ENCODE data around the gene AK5. TPM values are rescaled to one million over a fixed set of nuclear protein-coding genes. Genes with fewer than 3 reads are reported as not detected.

The AK5 gene
- total and polyA plus RNA-seq, 11 donors: 0.14 to 0.91 (median 0.40) TPM; not detected in 2

DNA sequence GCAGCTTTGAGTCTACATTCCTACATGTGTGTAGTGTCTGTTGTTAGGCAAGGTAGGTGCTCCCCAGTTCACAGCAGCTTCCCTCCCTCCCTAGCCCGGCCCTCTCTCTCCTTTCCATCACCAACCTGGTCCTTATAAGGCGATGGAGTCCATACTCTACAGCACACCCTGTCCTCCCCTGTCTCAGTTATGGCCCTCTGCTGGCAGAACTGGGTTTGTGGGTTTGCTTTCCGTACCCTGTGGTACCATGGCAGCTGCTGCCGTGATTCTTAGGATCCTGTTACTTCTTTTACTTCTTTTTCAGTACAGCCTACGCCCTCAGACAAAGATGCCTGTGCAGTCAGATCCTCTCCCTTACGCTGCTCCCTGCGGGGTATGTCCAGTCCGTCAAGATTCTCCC lies 31.7 kb downstream of the AK5 start:
- H3K27me3 ChIP-seq: no peaks in the 10 kb centered on the region
- TF ChIP-seq, protein P1, sequence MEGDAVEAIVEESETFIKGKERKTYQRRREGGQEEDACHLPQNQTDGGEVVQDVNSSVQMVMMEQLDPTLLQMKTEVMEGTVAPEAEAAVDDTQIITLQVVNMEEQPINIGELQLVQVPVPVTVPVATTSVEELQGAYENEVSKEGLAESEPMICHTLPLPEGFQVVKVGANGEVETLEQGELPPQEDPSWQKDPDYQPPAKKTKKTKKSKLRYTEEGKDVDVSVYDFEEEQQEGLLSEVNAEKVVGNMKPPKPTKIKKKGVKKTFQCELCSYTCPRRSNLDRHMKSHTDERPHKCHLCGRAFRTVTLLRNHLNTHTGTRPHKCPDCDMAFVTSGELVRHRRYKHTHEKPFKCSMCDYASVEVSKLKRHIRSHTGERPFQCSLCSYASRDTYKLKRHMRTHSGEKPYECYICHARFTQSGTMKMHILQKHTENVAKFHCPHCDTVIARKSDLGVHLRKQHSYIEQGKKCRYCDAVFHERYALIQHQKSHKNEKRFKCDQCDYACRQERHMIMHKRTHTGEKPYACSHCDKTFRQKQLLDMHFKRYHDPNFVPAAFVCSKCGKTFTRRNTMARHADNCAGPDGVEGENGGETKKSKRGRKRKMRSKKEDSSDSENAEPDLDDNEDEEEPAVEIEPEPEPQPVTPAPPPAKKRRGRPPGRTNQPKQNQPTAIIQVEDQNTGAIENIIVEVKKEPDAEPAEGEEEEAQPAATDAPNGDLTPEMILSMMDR (IDR thresholded peaks at IDR 0.05): peak in 1 of 12 donors; percentile 7
- no peak for TF ChIP-seq POLR2A (IDR thresholded peaks at IDR 0.05)
- 52 to 64% (median 56%) methylated on average over 8 of the region's 8 CpGs for WGBS, 4 donors
- H3K4me3 ChIP-seq: no peak overlapping the region
- no peak overlapping the region for H3K27ac ChIP-seq
- H3K9me3 ChIP-seq: no peaks in the 10 kb centered on the region
- H3K4me1 ChIP-seq: no peaks in the 10 kb centered on the region
- ATAC-seq (peak in 3 of 4 donors; percentile 34 to 45 (median 42)), DNase-seq (no peak)
- intact Hi-C loops (cut with DNase I): no loop called here
- H3K36me3 ChIP-seq: no peaks in the 10 kb centered on the region

DNA sequence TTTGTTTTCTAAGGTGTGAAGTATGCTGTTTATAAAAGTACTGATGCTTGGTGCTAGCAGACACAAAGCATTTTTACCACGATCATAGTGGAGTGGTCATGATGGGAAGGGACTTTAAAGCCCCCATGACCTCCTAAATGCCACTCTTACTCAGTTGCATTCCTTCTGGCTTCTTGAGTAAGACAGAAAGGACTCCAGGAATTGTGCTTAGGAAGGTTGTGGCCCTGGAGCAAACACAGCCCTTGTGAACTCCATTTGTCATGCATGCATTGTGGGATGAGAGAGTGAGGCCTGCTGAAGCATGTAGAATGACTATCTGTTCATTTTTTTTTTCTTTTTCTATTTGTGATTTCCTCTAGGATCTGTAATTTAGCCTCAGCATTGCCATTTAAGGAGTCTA lies 34.2 kb downstream of the AK5 start:
- Histone ChIP-seq H3K4me3 (no peak overlapping the region), H3K27ac (no peak overlapping the region), H3K36me3 (no peaks in the 10 kb centered on the region), H3K9me3 (no peaks in the 10 kb centered on the region), H3K27me3 (no peaks in the 10 kb centered on the region), H3K4me1 (no peaks in the 10 kb centered on the region)
- TF ChIP-seq POLR2A (IDR thresholded peaks at IDR 0.05): no peak
- TF ChIP-seq, protein P1 (IDR thresholded peaks at IDR 0.05): no peak
- 44 to 67% (median 61%) methylated on average over 1 of the region's 1 CpG for whole genome bisulfite sequencing, 4 donors
- DNase-seq: no peak
- no peak for ATAC-seq
- intact Hi-C loops (cut with DNase I): no loop called here

DNA sequence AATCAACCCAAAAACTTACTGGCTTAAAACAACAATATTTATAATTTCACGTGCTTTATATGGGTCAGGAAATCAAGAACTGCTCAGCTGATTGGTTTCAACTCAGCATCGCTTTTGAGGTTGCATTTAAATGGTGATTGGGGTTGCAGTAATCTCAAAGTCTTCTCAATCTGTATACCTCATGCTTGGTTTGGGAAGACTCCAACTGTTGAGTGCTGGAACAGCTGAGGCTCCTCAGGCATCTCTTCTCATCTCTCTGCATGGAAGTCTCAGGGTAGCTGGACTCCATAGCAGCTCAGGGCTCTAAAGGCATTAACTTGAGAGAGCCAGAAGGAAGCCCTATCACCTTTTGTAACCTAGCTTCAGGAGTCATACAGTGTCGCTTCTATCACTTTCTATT lies 35.1 kb downstream of the AK5 start:
- no peak overlapping the region for H3K27ac ChIP-seq
- no peak overlapping the region for H3K4me3 ChIP-seq
- DNase-seq: no peak
- ATAC-seq: no peak
- H3K36me3 ChIP-seq: no peaks in the 10 kb centered on the region
- H3K4me1 ChIP-seq: no peaks in the 10 kb centered on the region
- H3K27me3 ChIP-seq: no peaks in the 10 kb centered on the region
- intact Hi-C loops (cut with DNase I): no loop called here
- no peaks in the 10 kb centered on the region for H3K9me3 ChIP-seq
- TF ChIP-seq, protein P1 (IDR thresholded peaks at IDR 0.05): no peak
- no peak for TF ChIP-seq POLR2A (IDR thresholded peaks at IDR 0.05)
- WGBS, 4 donors: 57 to 90% (median 72%) methylated on average over 3 of the region's 3 CpGs

DNA sequence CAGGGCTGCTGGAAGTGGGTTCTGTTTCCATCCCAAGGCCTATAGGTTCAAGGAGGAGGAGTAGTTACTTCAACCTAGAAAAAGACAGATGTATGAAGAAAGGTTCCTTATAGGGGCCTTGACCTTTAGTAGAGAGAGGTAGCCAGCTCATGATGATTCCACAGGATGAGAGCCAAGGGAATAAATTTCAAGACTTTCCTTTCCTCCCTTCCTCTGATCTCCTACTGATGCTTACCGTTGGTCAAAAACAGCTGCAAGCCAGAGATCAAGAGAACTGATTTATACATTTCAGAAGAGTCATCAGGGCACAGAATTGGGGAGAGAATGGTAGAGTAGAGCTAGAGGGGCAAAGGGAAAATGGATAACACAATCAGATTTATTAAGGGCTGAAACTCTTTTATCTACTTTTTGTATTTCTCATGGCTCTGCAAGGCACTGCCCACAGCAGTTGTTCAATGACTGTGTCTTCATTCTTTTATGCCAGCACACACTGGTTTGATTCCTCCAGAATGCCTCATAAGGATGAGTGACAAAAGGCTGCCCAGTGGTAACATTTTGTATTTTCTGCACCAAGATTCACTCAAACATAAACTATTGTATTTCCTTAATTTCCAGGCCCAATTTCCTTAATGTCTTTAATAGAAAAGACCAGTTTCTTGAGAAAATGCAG lies 37.4 kb downstream of the AK5 start:
- H3K36me3 ChIP-seq: no peaks in the 10 kb centered on the region
- H3K27ac ChIP-seq: no peak overlapping the region
- no peak for TF ChIP-seq POLR2A (IDR thresholded peaks at IDR 0.05)
- TF ChIP-seq, protein P1 (IDR thresholded peaks at IDR 0.05): no peak
- 50 to 72% (median 70%) methylated on average over 1 of the region's 1 CpG for WGBS, 4 donors
- no peaks in the 10 kb centered on the region for H3K4me1 ChIP-seq
- no peak overlapping the region for H3K4me3 ChIP-seq
- DNase-seq (no peak), ATAC-seq (no peak)
- H3K27me3 ChIP-seq: no peaks in the 10 kb centered on the region
- intact Hi-C loops (cut with DNase I): no loop called here
- no peaks in the 10 kb centered on the region for H3K9me3 ChIP-seq
